ENCODE results near the gene PRPF40B. TPM values are rescaled to one million over a fixed set of nuclear protein-coding genes. Genes with fewer than 3 reads are reported as not detected.

Gene PRPF40B
- polyA plus RNA-seq (2011; rRNA removed): 17.0 TPM in 2 replicates
- 17.5 TPM in 2 replicates for polyA plus RNA-seq (2012; cell fraction: cytosol; rRNA removed)
- 50.0 and 64.6 TPM in 2 replicates for polyA plus RNA-seq (2012; cell fraction: nucleus; rRNA removed)
- polyA plus RNA-seq (2017; fragmentation: RNase III; extraction: RNeasy Plus Mini Kit Qiagen cat#74134 plus additional on column Dnase treatment): 12.2 to 15.8 TPM (median 15.0 TPM) in 3 replicates
- 17.8 and 18.3 TPM in 2 replicates for polyA minus RNA-seq (2011; rRNA and poly(A)+ RNA removed)

GRCh38 chr12:49623142-49623904, at the start of gene PRPF40B:
TSS of gene PRPF40B (plus strand) at chr12:49623561. CDS start at chr12:49623591, 30 bp downstream.
- WGBS (ENCODE audit: missing lambda C conversion rate): 0% methylated on average over 13 of the region's 76 CpGs
- FAIRE-seq: no peak
- ChIA-PET POLR2A (interaction anchor here (0.6 to 1.2 kb wide), 10 partner anchors 19 to 574 kb away, joined by 3 to 6 read pairs (median 4); partner anchors contain the start of genes FAM186B and TMBIM6), CTCF (interaction anchor here (0.6 to 4.4 kb wide), 20 partner anchors 9 to 335 kb away, joined by 3 to 35 read pairs (median 3); partner anchors contain the start of genes DNAJC22, TMBIM6 and TROAP)
- ATAC-seq: peak; percentile 88 to 89
- Histone ChIP-seq H3K9me3 (no peaks in the 10 kb centered on the region), H3K4me1 (peaks cover 39% of the 10 kb centered on the region), H3K4me2 (peak within 1 kb of the TSS; percentile 97), H3K27ac (peak within 1 kb of the TSS; percentile 79 to 90), H3K4me3 (peak within 1 kb of the TSS; percentile 63)
- peak; percentile 87 to 95 for DNase-seq (ENCODE audit: low read depth in 1 of 2, low spot score in 1 of 2)
- TF ChIP-seq, protein P1, sequence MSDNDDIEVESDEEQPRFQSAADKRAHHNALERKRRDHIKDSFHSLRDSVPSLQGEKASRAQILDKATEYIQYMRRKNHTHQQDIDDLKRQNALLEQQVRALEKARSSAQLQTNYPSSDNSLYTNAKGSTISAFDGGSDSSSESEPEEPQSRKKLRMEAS (IDR thresholded peaks at IDR 0.05): peak; percentile 77
- no peak for TF ChIP-seq RARB (CRISPR knock-in tag; IDR thresholded peaks at IDR 0.05)
- no peak for TF ChIP-seq GATA3 (IDR thresholded peaks at IDR 0.05; ENCODE audit: borderline replicate concordance)
- no peak for TF ChIP-seq FOSL2 (IDR thresholded peaks at IDR 0.05)
- TF ChIP-seq FOSL2 (CRISPR knock-in tag; IDR thresholded peaks at IDR 0.05): no peak
- TF ChIP-seq RAD21 (conservative IDR thresholded peaks at IDR 0.05 in 1 of 2, IDR thresholded peaks at IDR 0.05 in 1 of 2): peak; percentile 23 to 51; a peak in 3 of 5 replicates
- TF ChIP-seq NPAS2 (CRISPR knock-in tag; IDR thresholded peaks at IDR 0.05; ENCODE audit: borderline replicate concordance): no peak
- TF ChIP-seq, protein P2, sequence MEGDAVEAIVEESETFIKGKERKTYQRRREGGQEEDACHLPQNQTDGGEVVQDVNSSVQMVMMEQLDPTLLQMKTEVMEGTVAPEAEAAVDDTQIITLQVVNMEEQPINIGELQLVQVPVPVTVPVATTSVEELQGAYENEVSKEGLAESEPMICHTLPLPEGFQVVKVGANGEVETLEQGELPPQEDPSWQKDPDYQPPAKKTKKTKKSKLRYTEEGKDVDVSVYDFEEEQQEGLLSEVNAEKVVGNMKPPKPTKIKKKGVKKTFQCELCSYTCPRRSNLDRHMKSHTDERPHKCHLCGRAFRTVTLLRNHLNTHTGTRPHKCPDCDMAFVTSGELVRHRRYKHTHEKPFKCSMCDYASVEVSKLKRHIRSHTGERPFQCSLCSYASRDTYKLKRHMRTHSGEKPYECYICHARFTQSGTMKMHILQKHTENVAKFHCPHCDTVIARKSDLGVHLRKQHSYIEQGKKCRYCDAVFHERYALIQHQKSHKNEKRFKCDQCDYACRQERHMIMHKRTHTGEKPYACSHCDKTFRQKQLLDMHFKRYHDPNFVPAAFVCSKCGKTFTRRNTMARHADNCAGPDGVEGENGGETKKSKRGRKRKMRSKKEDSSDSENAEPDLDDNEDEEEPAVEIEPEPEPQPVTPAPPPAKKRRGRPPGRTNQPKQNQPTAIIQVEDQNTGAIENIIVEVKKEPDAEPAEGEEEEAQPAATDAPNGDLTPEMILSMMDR (IDR thresholded peaks at IDR 0.05): peak; percentile 64
- TF ChIP-seq HOXB13 (CRISPR knock-in tag; IDR thresholded peaks at IDR 0.05; ENCODE audit: low read depth): no peak
- peak in 1 of 2 experiments; percentile 68; a peak in 3 of 5 replicates for TF ChIP-seq JUN (IDR thresholded peaks at IDR 0.05)
- peak; percentile 72; the same call in 1 of the 2 replicates for TF ChIP-seq E2F6 (IDR thresholded peaks at IDR 0.05; ENCODE audit: borderline replicate concordance, low read depth)
- TF ChIP-seq KDM5A (IDR thresholded peaks at IDR 0.05): no peak
- 0 out of 2 replicates have a peak, but pooled peaks have one; percentile 5 for TF ChIP-seq PHF8 (IDR thresholded peaks at IDR 0.05; ENCODE audit: borderline replicate concordance, low read depth)
- peak; percentile 26; the same call in 1 of the 3 replicates for TF ChIP-seq SMC3 (IDR thresholded peaks at IDR 0.05)
- TF ChIP-seq MYC (IDR thresholded peaks at IDR 0.05; ENCODE audit: borderline replicate concordance, low read length): 0 out of 2 replicates have a peak, but pooled peaks have one; percentile 20
- TF ChIP-seq POLR2A (IDR thresholded peaks at IDR 0.05; ENCODE audit: low read length): peak; percentile 93
- TF ChIP-seq MAZ (IDR thresholded peaks at IDR 0.05; ENCODE audit: borderline replicate concordance, low read depth, low read length): peak; percentile 66

GRCh38 chr12:49577589-49578315, 45.6 kb upstream of the PRPF40B start:
- ChIA-PET POLR2A (no interaction called here), CTCF (interaction anchor here (0.8 to 10.3 kb wide), 12 partner anchors 7 to 288 kb away, joined by 3 to 111 read pairs (median 4); partner anchors contain the start of gene DNAJC22)
- Histone ChIP-seq H3K27ac (no peak overlapping the region), H3K9me3 (no peaks in the 10 kb centered on the region), H3K4me1 (peaks cover 9% of the 10 kb centered on the region; the same call in 2 of the 3 replicates), H3K4me2 (no peak overlapping the region), H3K4me3 (no peak overlapping the region)
- no peak for FAIRE-seq
- DNase-seq (ENCODE audit: low read depth in 1 of 2, low spot score in 1 of 2): no peak
- 84% methylated on average over 9 of the region's 9 CpGs for WGBS (ENCODE audit: missing lambda C conversion rate)
- no peak for ATAC-seq
- TF ChIP-seq JUNB (IDR thresholded peaks at IDR 0.05) (no peak), CHD2 (IDR thresholded peaks at IDR 0.05; ENCODE audit: low read length, partially characterized antibody) (no peak), POLR2A (IDR thresholded peaks at IDR 0.05; ENCODE audit: low read length) (no peak), ZSCAN20 (CRISPR knock-in tag; IDR thresholded peaks at IDR 0.05) (no peak), TP53 (CRISPR knock-in tag; IDR thresholded peaks at IDR 0.05) (no peak), NPAS2 (CRISPR knock-in tag; IDR thresholded peaks at IDR 0.05; ENCODE audit: borderline replicate concordance) (no peak), RNF2 (IDR thresholded peaks at IDR 0.05; ENCODE audit: borderline replicate concordance, low read depth) (no peak), HDAC2 (IDR thresholded peaks at IDR 0.05) (no peak), NFE2L2 (conservative IDR thresholded peaks at IDR 0.05; ENCODE audit: low read length) (no peak), REST (IDR thresholded peaks at IDR 0.05) (no peak), JUN (IDR thresholded peaks at IDR 0.05) (no peak), KDM5A (IDR thresholded peaks at IDR 0.05) (no peak), CBX2 (IDR thresholded peaks at IDR 0.05; ENCODE audit: borderline replicate concordance, low read depth) (no peak), POLR2AphosphoS2 (conservative IDR thresholded peaks at IDR 0.05; ENCODE audit: low read length) (no peak)
- TF ChIP-seq, protein P1 (IDR thresholded peaks at IDR 0.05): no peak

Measured in A549 (cell line).